Mesenchymal stem cell (in vitro differentiated cells and primary cell): Measurements from ENCODE around the gene XPOT.

Source experiments
- DNase-seq: peaks from one replicate; pipeline ENCODE4 v3.0.0-alpha.2; 2013
- H2AFZ ChIP-seq: one replicate; pipeline ENCODE4 v1.6.1; 2013; ENCODE audit warnings: low read depth, mild to moderate bottlenecking, control low read depth, inconsistent platforms, low read length, moderate library complexity
- H2AK5ac ChIP-seq: 2 replicates; pipeline ENCODE4 v1.6.1; 2013; ENCODE audit warnings: low read length, moderate library complexity, mild to moderate bottlenecking, inconsistent platforms; ENCODE audit not compliant: severe bottlenecking
- H2BK120ac ChIP-seq: one replicate; pipeline ENCODE4 v1.6.1; 2013; ENCODE audit warnings: low read depth, mild to moderate bottlenecking, inconsistent platforms, low read length, moderate library complexity
- H2BK12ac ChIP-seq, 2 experiments: one replicate each; pipeline ENCODE4 v1.6.1; 2013; ENCODE audit warnings: inconsistent platforms in 2 of 2, low read length in 2 of 2, mild to moderate bottlenecking in 2 of 2, moderate library complexity in 2 of 2, control low read depth in 1 of 2
- H2BK15ac ChIP-seq: one replicate; pipeline ENCODE4 v1.6.1; 2013; ENCODE audit warnings: mild to moderate bottlenecking, low read depth, inconsistent platforms; ENCODE audit not compliant: poor library complexity, severe bottlenecking
- H2BK5ac ChIP-seq: 2 replicates; pipeline ENCODE4 v1.6.1; 2013; ENCODE audit warnings: low read depth, mild to moderate bottlenecking, low read length, control low read depth, inconsistent platforms; ENCODE audit not compliant: poor library complexity, severe bottlenecking
- H3K14ac ChIP-seq, 2 experiments: one replicate each; pipeline ENCODE4 v1.6.1; 2013; ENCODE audit warnings: inconsistent platforms in 2 of 2, low read length in 2 of 2, control low read depth in 1 of 2, mild to moderate bottlenecking in 1 of 2, moderate library complexity in 1 of 2
- H3K18ac ChIP-seq, 2 experiments: one replicate each; pipeline ENCODE4 v1.6.1; 2013; ENCODE audit warnings: inconsistent platforms in 2 of 2, low read length in 2 of 2, control low read depth in 1 of 2, low read depth in 1 of 2, mild to moderate bottlenecking in 1 of 2
- H3K23ac ChIP-seq, 2 experiments: one replicate each; pipeline ENCODE4 v1.6.1; 2013; ENCODE audit warnings: inconsistent platforms in 2 of 2, low read length in 2 of 2, mild to moderate bottlenecking in 2 of 2, moderate library complexity in 2 of 2, control low read depth in 1 of 2
- H3K27ac ChIP-seq: 2 replicates; pipeline ENCODE4 v1.5.1; 2013; ENCODE audit warnings: mild to moderate bottlenecking, moderate library complexity, low read length, control low read depth, inconsistent platforms; ENCODE audit not compliant: poor library complexity, severe bottlenecking
- H3K27me3 ChIP-seq, 2 experiments: 2 replicates each; pipeline versions ENCODE4 v1.6.1 to v1.7.0; 2013; ENCODE audit warnings: low read length in 2 of 2, mild to moderate bottlenecking in 2 of 2, moderate library complexity in 2 of 2, control low read depth in 1 of 2, inconsistent platforms in 1 of 2; ENCODE audit not compliant: control insufficient read depth in 1 of 2, insufficient read depth in 1 of 2
- H3K36me3 ChIP-seq, 2 experiments: 2 replicates each; pipeline versions ENCODE4 v1.6.1 to v1.7.0; 2013; ENCODE audit warnings: low read length in 2 of 2, control low read depth in 1 of 2, inconsistent platforms in 1 of 2, low read depth in 1 of 2, mild to moderate bottlenecking in 1 of 2; ENCODE audit not compliant: insufficient read depth in 2 of 2, control insufficient read depth in 1 of 2
- H3K4ac ChIP-seq, 2 experiments: one replicate each; pipeline ENCODE4 v1.6.1; 2013; ENCODE audit warnings: inconsistent platforms in 2 of 2, low read length in 2 of 2, mild to moderate bottlenecking in 2 of 2, moderate library complexity in 2 of 2, control low read depth in 1 of 2, low read depth in 1 of 2
- H3K4me1 ChIP-seq: 2 replicates; pipeline ENCODE4 v1.6.1; 2013; ENCODE audit warnings: low read depth, low read length, control low read depth; ENCODE audit not compliant: control insufficient read depth, insufficient read depth
- H3K4me2 ChIP-seq: 2 replicates; pipeline ENCODE4 v1.6.1; 2013; ENCODE audit warnings: low read length, mild to moderate bottlenecking, inconsistent platforms; ENCODE audit not compliant: poor library complexity, severe bottlenecking
- H3K4me3 ChIP-seq, 2 experiments: 2 replicates each; pipeline versions ENCODE4 v1.5.1 to v1.7.0; 2013; ENCODE audit warnings: low read length in 2 of 2, mild to moderate bottlenecking in 2 of 2, control low read depth in 1 of 2, low read depth in 1 of 2; ENCODE audit not compliant: insufficient read depth in 1 of 2
- H3K79me1 ChIP-seq: replicated peaks from 2 replicates; pipeline ENCODE4 v1.6.1; 2013; ENCODE audit warnings: mild to moderate bottlenecking, control low read depth, low read length, inconsistent platforms; ENCODE audit not compliant: poor library complexity, severe bottlenecking
- H3K9ac ChIP-seq: 2 replicates; pipeline ENCODE4 v1.7.0; 2013; ENCODE audit warnings: mild to moderate bottlenecking, low read length, moderate library complexity
- H3K9me3 ChIP-seq: 2 replicates; pipeline ENCODE4 v1.7.0; 2013; ENCODE audit warnings: mild to moderate bottlenecking, low read length; ENCODE audit not compliant: control insufficient read depth
- H4K8ac ChIP-seq: one replicate; pipeline ENCODE4 v1.6.1; 2013; ENCODE audit warnings: inconsistent platforms, mild to moderate bottlenecking, low read length, moderate library complexity
- H4K91ac ChIP-seq: one replicate; pipeline ENCODE4 v1.6.1; 2013; ENCODE audit warnings: mild to moderate bottlenecking, low read length, inconsistent platforms
- WGBS: methylation state at CpG from one replicate; pipeline ENCODE4 v1.1.7; 2013; ENCODE audit warnings: mixed read lengths; 5-methylcytosine and 5-hydroxymethylcytosine counted together

XPOT gene

GRCh38 chr12:64470495-64470894 lies 66.3 kb downstream of the XPOT start:
- Histone ChIP-seq H3K4me3 (no peak overlapping the region), H3K79me1 (peaks cover 38% of the 10 kb centered on the region)
- WGBS: 100% methylated on average over 2 of the region's 2 CpGs

DNA sequence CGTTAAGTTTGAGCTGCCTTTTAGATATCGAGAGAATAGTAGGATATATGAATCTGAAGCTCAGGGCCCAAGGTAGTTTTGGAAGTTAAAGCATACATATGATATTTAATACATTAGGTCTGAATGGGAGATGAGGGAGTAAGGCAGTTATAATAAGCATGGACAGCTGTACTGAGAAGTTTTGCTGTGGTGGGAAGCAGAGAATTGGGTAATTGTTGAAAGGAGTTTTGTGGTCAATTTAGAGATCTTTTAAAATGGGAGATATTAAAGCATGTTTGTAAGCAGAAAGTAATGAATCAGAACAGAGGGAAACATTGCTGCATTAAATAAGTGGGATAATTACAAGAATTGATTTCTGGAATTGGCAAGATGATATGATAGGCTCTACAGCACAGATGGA lies 69.0 kb downstream of the XPOT start:
- Histone ChIP-seq H3K14ac (no peak overlapping the region), H2BK120ac (no peak overlapping the region), H3K4me2 (no peak overlapping the region), H2BK5ac (no peak overlapping the region), H3K36me3 (peaks cover 26 to 89% of the 10 kb centered on the region in 2 experiments), H2AFZ (no peak overlapping the region), H2BK15ac (no peak overlapping the region), H3K4me3 (no peak overlapping the region), H3K27me3 (no peaks in the 10 kb centered on the region), H4K8ac (no peak overlapping the region), H2BK12ac (no peak overlapping the region), H3K4ac (no peak overlapping the region), H4K91ac (no peak overlapping the region), H3K9ac (no peak overlapping the region), H3K79me1 (peaks cover 41% of the 10 kb centered on the region), H3K18ac (no peak overlapping the region), H3K23ac (no peak overlapping the region), H2AK5ac (no peak overlapping the region), H3K27ac (no peak overlapping the region), H3K9me3 (peaks cover 19% of the 10 kb centered on the region), H3K4me1 (no peaks in the 10 kb centered on the region)
- DNase-seq: no peak
- WGBS: 97% methylated on average over 2 of the region's 2 CpGs

More at GRCh38 chr12:64470495-64470894, 66.3 kb downstream of the XPOT start:
- H3K27ac ChIP-seq: no peak overlapping the region
- H3K4ac ChIP-seq: no peak overlapping the region
- H3K27me3 ChIP-seq: no peaks in the 10 kb centered on the region
- no peak overlapping the region for H4K8ac ChIP-seq
- H3K36me3 ChIP-seq: peaks cover 22 to 97% of the 10 kb centered on the region in 2 experiments
- no peak overlapping the region for H2AFZ ChIP-seq
- H3K9me3 ChIP-seq: peaks cover 5% of the 10 kb centered on the region
- no peak overlapping the region for H2BK120ac ChIP-seq
- H3K14ac ChIP-seq: no peak overlapping the region
- H3K23ac ChIP-seq: no peak overlapping the region
- H2BK15ac ChIP-seq: no peak overlapping the region
- no peak overlapping the region for H3K9ac ChIP-seq
- H2BK12ac ChIP-seq: no peak overlapping the region
- H3K4me1 ChIP-seq: no peaks in the 10 kb centered on the region
- no peak overlapping the region for H4K91ac ChIP-seq
- no peak for DNase-seq
- no peak overlapping the region for H2AK5ac ChIP-seq
- H2BK5ac ChIP-seq: no peak overlapping the region
- H3K4me2 ChIP-seq: no peak overlapping the region
- H3K18ac ChIP-seq: no peak overlapping the region

- Histone ChIP-seq H3K79me1 (peaks cover 32% of the 10 kb centered on the region), H3K14ac (no peak overlapping the region), H4K91ac (no peak overlapping the region), H4K8ac (no peak overlapping the region), H3K4ac (no peak overlapping the region), H3K23ac (no peak overlapping the region), H2BK120ac (no peak overlapping the region), H3K36me3 (peaks cover 17 to 82% of the 10 kb centered on the region in 2 experiments), H2AFZ (no peak overlapping the region), H3K9me3 (peaks cover 19% of the 10 kb centered on the region), H3K9ac (no peak overlapping the region), H3K4me3 (no peak overlapping the region), H3K4me1 (no peaks in the 10 kb centered on the region), H3K27ac (no peak overlapping the region), H2BK15ac (no peak overlapping the region), H3K18ac (no peak overlapping the region), H3K27me3 (no peaks in the 10 kb centered on the region), H3K4me2 (no peak overlapping the region), H2AK5ac (no peak overlapping the region), H2BK12ac (no peak overlapping the region), H2BK5ac (no peak overlapping the region)
- DNase-seq: no peak
- 97% methylated on average over 4 of the region's 4 CpGs for WGBS
Observed at GRCh38 chr12:64475518-64475917, 71.3 kb downstream of the XPOT start.

- no peak overlapping the region for H3K4me3 ChIP-seq
- H2AFZ ChIP-seq: no peak overlapping the region
- no peak overlapping the region for H2BK5ac ChIP-seq
- H3K23ac ChIP-seq: no peak overlapping the region
- no peak overlapping the region for H2BK120ac ChIP-seq
- no peak overlapping the region for H4K91ac ChIP-seq
- no peak overlapping the region for H4K8ac ChIP-seq
- no peak overlapping the region for H2BK12ac ChIP-seq
- no peak for DNase-seq
- H3K4ac ChIP-seq: no peak overlapping the region
- no peak overlapping the region for H3K4me2 ChIP-seq
- no peak overlapping the region for H3K9ac ChIP-seq
- no peak overlapping the region for H3K14ac ChIP-seq
- peaks cover 14 to 84% of the 10 kb centered on the region in 2 experiments for H3K36me3 ChIP-seq
- H3K79me1 ChIP-seq: peaks cover 27% of the 10 kb centered on the region
- no peaks in the 10 kb centered on the region for H3K4me1 ChIP-seq
- H2BK15ac ChIP-seq: no peak overlapping the region
- H3K27me3 ChIP-seq: no peaks in the 10 kb centered on the region
- no peak overlapping the region for H3K18ac ChIP-seq
- H3K9me3 ChIP-seq: peaks cover 19% of the 10 kb centered on the region
- H3K27ac ChIP-seq: no peak overlapping the region
- 100% methylated on average over 2 of the region's 2 CpGs for WGBS
- H2AK5ac ChIP-seq: no peak overlapping the region
Observed at GRCh38 chr12:64476844-64477243, 72.7 kb downstream of the XPOT start.
